GM23248 (cell line): ENCODE results near the gene RILP. TPM values are rescaled to one million over a fixed set of nuclear protein-coding genes. Genes with fewer than 3 reads are reported as not detected.

Source experiments
- DNase-seq: peaks from one replicate; pipeline ENCODE4 v3.0.0-alpha.2; 2015
- H2AFZ ChIP-seq: fragments of 200-600 bp; sonication (generic); 2 replicates; pipeline ENCODE4 v1.6.1; 2016; ENCODE audit warnings: antibody characterized with exemption
- H3F3A ChIP-seq: fragments of 200-600 bp; sonication (generic); 2 replicates; pipeline ENCODE4 v1.6.1; 2016; ENCODE audit warnings: mild to moderate bottlenecking, antibody characterized with exemption, mixed run types; ENCODE audit not compliant: insufficient read depth
- H3K27ac ChIP-seq: fragments of 200-600 bp; sonication (generic); 2 replicates; pipeline ENCODE4 v1.5.1; 2016; ENCODE audit warnings: mild to moderate bottlenecking
- H3K27me3 ChIP-seq: fragments of 200-600 bp; sonication (generic); replicated peaks from 2 replicates; pipeline ENCODE4 v1.6.1; 2016; ENCODE audit warnings: mild to moderate bottlenecking; ENCODE audit not compliant: insufficient read depth
- H3K36me3 ChIP-seq: fragments of 200-600 bp; sonication (generic); 2 replicates; pipeline ENCODE4 v1.6.1; 2016; ENCODE audit warnings: low read depth, mild to moderate bottlenecking
- H3K4me1 ChIP-seq: fragments of 200-600 bp; sonication (generic); 2 replicates; pipeline ENCODE4 v1.6.1; 2016; ENCODE audit warnings: mild to moderate bottlenecking; ENCODE audit not compliant: insufficient read depth
- H3K4me2 ChIP-seq: fragments of 200-600 bp; sonication (generic); one replicate; pipeline ENCODE4 v1.6.1; 2016; ENCODE audit warnings: mild to moderate bottlenecking; ENCODE audit not compliant: unreplicated experiment
- H3K4me3 ChIP-seq: fragments of 200-600 bp; sonication (generic); 2 replicates; pipeline ENCODE4 v1.5.1; 2016; ENCODE audit warnings: mild to moderate bottlenecking
- H3K79me2 ChIP-seq: fragments of 200-600 bp; sonication (generic); 2 replicates; pipeline ENCODE4 v1.6.1; 2016; ENCODE audit warnings: mild to moderate bottlenecking; ENCODE audit not compliant: insufficient read depth
- H3K9ac ChIP-seq: fragments of 200-600 bp; sonication (generic); 2 replicates; pipeline ENCODE4 v1.6.1; 2016; ENCODE audit warnings: mild to moderate bottlenecking
- H3K9me2 ChIP-seq: fragments of 200-600 bp; sonication (generic); 2 replicates; pipeline ENCODE4 v1.6.1; 2016; ENCODE audit warnings: mixed run types, mild to moderate bottlenecking, moderate library complexity; ENCODE audit not compliant: insufficient read depth
- H3K9me3 ChIP-seq: fragments of 200-600 bp; sonication (generic); one replicate; pipeline ENCODE4 v1.6.1; 2017; ENCODE audit warnings: low read depth
- H4K20me1 ChIP-seq: fragments of 200-600 bp; sonication (generic); 2 replicates; pipeline ENCODE4 v1.6.0; 2016; ENCODE audit not compliant: insufficient read depth
- EZH2 ChIP-seq: fragments of 200-600 bp; sonication (generic); IDR thresholded peaks from 2 replicates; pipeline ENCODE4 v1.6.1; 2018; ENCODE audit warnings: antibody characterized with exemption, mild to moderate bottlenecking; ENCODE audit not compliant: insufficient read depth, poor library complexity, severe bottlenecking
- EZH2phosphoT487 ChIP-seq: fragments of 200-600 bp; sonication (generic); IDR thresholded peaks from 2 replicates; pipeline ENCODE4 v1.6.1; 2018; ENCODE audit warnings: antibody characterized with exemption, moderate library complexity, mild to moderate bottlenecking, low read depth; ENCODE audit not compliant: insufficient read depth
- WGBS, 2 experiments: methylation state at CpG; one replicate each; pipeline ENCODE4 v1.1.6; 2015 to 2017; ENCODE audit warnings: low lambda C conversion rate in 2 of 2, low coverage in 1 of 2; ENCODE audit errors: missing lambda C conversion rate in 2 of 2; 5-methylcytosine and 5-hydroxymethylcytosine counted together
- in situ Hi-C: fragments of 300-500 bp; cut with MboI; formaldehyde crosslinking; loops from 2 replicates; pipeline ENCODE4 v1.15.0; 2020
- polyA plus RNA-seq: library from polyadenylated mRNA; unstranded; fragments of >200 nt; fragmentation: Nextera tagmentation; extraction: Ambion mirVana; gene quantifications from 2 replicates; pipeline ENCODE4 v1.2.1, GENCODE V29; 2016
- total RNA-seq: library from RNA; depleted of rRNA; stranded (reverse); fragments of >200 nt; shearing (Covaris generic); gene quantifications from 2 replicates; pipeline ENCODE4 v1.2.3, GENCODE V29; 2014; rRNA removed

Gene RILP, protein sequence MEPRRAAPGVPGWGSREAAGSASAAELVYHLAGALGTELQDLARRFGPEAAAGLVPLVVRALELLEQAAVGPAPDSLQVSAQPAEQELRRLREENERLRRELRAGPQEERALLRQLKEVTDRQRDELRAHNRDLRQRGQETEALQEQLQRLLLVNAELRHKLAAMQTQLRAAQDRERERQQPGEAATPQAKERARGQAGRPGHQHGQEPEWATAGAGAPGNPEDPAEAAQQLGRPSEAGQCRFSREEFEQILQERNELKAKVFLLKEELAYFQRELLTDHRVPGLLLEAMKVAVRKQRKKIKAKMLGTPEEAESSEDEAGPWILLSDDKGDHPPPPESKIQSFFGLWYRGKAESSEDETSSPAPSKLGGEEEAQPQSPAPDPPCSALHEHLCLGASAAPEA
- total RNA-seq, result 6.4 and 27.6 TPM in 2 replicates
- 4.4 and 6.5 TPM in 2 replicates for polyA plus RNA-seq

DNA sequence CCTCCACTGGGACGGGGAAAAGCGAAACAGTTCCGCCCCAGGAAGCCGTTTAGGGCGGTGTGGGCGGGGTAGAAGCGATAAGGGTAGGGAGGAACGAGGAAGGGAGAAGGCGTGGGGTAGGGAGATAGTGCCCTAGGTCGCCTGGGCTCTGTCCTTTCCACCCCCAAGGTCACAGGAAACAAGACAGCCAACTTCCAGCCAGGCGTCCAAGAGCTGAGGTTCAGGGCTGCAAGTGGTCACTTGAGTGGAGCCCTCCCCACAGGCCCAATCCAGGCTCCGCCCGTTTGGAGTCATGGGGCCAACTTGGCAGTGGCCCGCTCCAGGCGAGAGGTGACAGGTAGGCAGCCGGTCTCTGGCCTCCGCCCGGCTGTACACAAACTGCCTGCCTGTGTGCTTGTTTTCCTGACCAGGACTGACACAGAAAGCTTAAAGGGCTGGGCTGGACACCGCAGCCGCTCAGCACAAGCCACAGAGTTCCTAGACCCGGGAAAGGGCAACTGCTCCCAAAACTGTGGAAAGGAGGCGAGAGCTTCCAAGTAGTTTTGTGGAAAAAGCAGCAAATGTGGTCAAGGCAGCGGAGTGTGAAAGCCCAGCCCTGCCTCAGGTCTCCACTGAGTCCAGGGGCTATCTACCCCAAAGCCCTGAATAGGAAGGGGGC, at the start of gene RILP:
RILP (minus strand) TSS at position 23 of the 658 bp plus-strand sequence. CDS start 62 bp downstream, outside the sequence.
- Histone ChIP-seq H3K36me3 (peaks cover 35% of the 10 kb centered on the region), H3K79me2 (no peaks in the 10 kb centered on the region), H3K4me3 (peak within 1 kb of the TSS; percentile 74), H3K9me2 (no peaks in the 10 kb centered on the region), H3K9me3 (no peaks in the 10 kb centered on the region), H3K9ac (peak within 1 kb of the TSS; percentile 72), H3F3A (peaks cover 49% of the 10 kb centered on the region), H3K27me3 (no peaks in the 10 kb centered on the region), H3K4me1 (peaks cover 7% of the 10 kb centered on the region; the same call in 1 of the 2 replicates), H4K20me1 (no peaks in the 10 kb centered on the region), H3K4me2 (peak within 1 kb of the TSS; percentile 81), H3K27ac (peak within 1 kb of the TSS; percentile 76), H2AFZ (peak within 1 kb of the TSS; percentile 89)
- WGBS, 2 experiments, result 19 to 23% methylated on average over 22 to 23 of the region's 23 CpGs
- DNase-seq, result peak; percentile 57
- in situ Hi-C loops, result no loop called here
- no peak for TF ChIP-seq EZH2
- TF ChIP-seq EZH2phosphoT487, result no peak

GRCh38 chr17:1697681-1698080, 48.0 kb upstream of the RILP start:
- Histone ChIP-seq H3K27ac (no peak overlapping the region), H4K20me1 (no peaks in the 10 kb centered on the region), H3K4me2 (no peak overlapping the region), H3K9me2 (no peaks in the 10 kb centered on the region), H3K79me2 (no peaks in the 10 kb centered on the region), H3K9me3 (no peaks in the 10 kb centered on the region), H3K4me3 (no peak overlapping the region), H3K9ac (no peak overlapping the region), H3F3A (no peaks in the 10 kb centered on the region), H3K36me3 (no peaks in the 10 kb centered on the region), H3K27me3 (no peaks in the 10 kb centered on the region), H2AFZ (no peak overlapping the region), H3K4me1 (no peaks in the 10 kb centered on the region)
- in situ Hi-C loops, result no loop called here
- 53% methylated on average over 5 of the region's 5 CpGs for WGBS, 2 experiments
- no peak for TF ChIP-seq EZH2phosphoT487
- no peak for TF ChIP-seq EZH2
- DNase-seq, result no peak

DNA sequence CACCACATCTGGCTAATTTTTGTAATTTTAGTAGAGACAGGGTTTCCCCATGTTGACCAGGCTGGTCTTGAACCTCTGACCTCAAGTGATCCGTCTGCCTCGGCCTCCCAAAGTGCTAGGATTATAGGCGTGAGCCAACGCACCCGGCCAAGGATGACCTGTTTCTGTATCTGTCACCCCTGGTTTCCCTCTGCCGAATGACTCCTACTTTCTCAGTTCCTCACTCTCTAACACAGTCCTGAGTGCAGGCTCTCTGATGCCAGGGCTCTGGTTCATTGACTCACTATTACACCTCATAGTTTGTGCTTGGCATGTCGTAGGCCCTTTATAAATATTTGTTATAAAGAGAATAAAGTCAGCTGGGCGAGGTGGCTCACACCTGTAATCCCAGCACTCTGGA, 45.7 kb upstream of the RILP start:
- no peak for DNase-seq
- no peak overlapping the region for H3K4me2 ChIP-seq
- WGBS, 2 experiments, result 84 to 88% methylated on average over 8 of the region's 8 CpGs
- TF ChIP-seq EZH2, result no peak
- no peak for TF ChIP-seq EZH2phosphoT487
- no peaks in the 10 kb centered on the region for H4K20me1 ChIP-seq
- no peaks in the 10 kb centered on the region for H3K27me3 ChIP-seq
- no peaks in the 10 kb centered on the region for H3F3A ChIP-seq
- H3K4me3 ChIP-seq, result no peak overlapping the region
- H3K9me3 ChIP-seq, result no peaks in the 10 kb centered on the region
- no peaks in the 10 kb centered on the region for H3K79me2 ChIP-seq
- H2AFZ ChIP-seq, result no peak overlapping the region
- no peak overlapping the region for H3K27ac ChIP-seq
- H3K4me1 ChIP-seq, result no peaks in the 10 kb centered on the region
- no peak overlapping the region for H3K9ac ChIP-seq
- H3K9me2 ChIP-seq, result no peaks in the 10 kb centered on the region
- no peaks in the 10 kb centered on the region for H3K36me3 ChIP-seq
- in situ Hi-C loops, result no loop called here

- Histone ChIP-seq H2AFZ (no peak overlapping the region), H4K20me1 (no peaks in the 10 kb centered on the region), H3K27me3 (no peaks in the 10 kb centered on the region), H3K4me1 (no peaks in the 10 kb centered on the region), H3K4me3 (no peak overlapping the region), H3K79me2 (no peaks in the 10 kb centered on the region), H3K27ac (no peak overlapping the region), H3K9ac (no peak overlapping the region), H3K9me2 (no peaks in the 10 kb centered on the region), H3F3A (no peaks in the 10 kb centered on the region), H3K9me3 (no peaks in the 10 kb centered on the region), H3K36me3 (no peaks in the 10 kb centered on the region), H3K4me2 (no peak overlapping the region)
- in situ Hi-C loops, result no loop called here
- TF ChIP-seq EZH2phosphoT487, result no peak
- TF ChIP-seq EZH2, result no peak
- peak; percentile 33 for DNase-seq
- 83 to 85% methylated on average over 7 of the region's 7 CpGs for WGBS, 2 experiments
These were observed 43.7 kb upstream of the RILP start for GRCh38 chr17:1693339-1693738.
